HT-29 (cell line): ENCODE results near the gene FAM50B. TPM values are rescaled to one million over a fixed set of nuclear protein-coding genes. Genes with fewer than 3 reads are reported as not detected.

Experiments used
- DNase-seq: peaks from one replicate; pipeline ENCODE4 v3.0.0-alpha.2; 2015; ENCODE audit warnings: low spot score
- total RNA-seq: library from RNA; depleted of rRNA; stranded (reverse); fragments of >200 nt; shearing (Covaris generic); gene quantifications from 2 replicates; pipeline ENCODE4 v1.2.3, GENCODE V29; 2014; rRNA removed

Gene FAM50B
- total RNA-seq, 1 experiment from 2014 or later: not detected

GRCh38 chr6:3893487-3893886, 44.3 kb downstream of the FAM50B start:
- no peak for DNase-seq

- DNase-seq: no peak
Measured at GRCh38 chr6:3893917-3894316, 44.7 kb downstream of the FAM50B start.

- DNase-seq: no peak
Measured at GRCh38 chr6:3894590-3895311, 45.6 kb downstream of the FAM50B start.

GRCh38 chr6:3895312-3895653, 46.1 kb downstream of the FAM50B start:
- DNase-seq: peak; percentile 16

GRCh38 chr6:3895805-3896204, 46.6 kb downstream of the FAM50B start:
- no peak for DNase-seq

- no peak for DNase-seq
Measured at GRCh38 chr6:3898265-3898994, 49.3 kb downstream of the FAM50B start.

- no peak for DNase-seq
Measured at GRCh38 chr6:3899061-3899460, 49.9 kb downstream of the FAM50B start.

- peak; percentile 82 for DNase-seq
Measured at GRCh38 chr6:3899970-3900439, 50.8 kb downstream of the FAM50B start.

Other genes with a start within 250 kb of the FAM50B start
- gene PXDC1, start 97.7 kb upstream of the FAM50B start, total RNA-seq: 44.4 and 45.3 TPM in 2 replicates
- gene FAM217A, start 229.8 kb downstream of the FAM50B start, total RNA-seq: not detected in 2 replicates